GM21528 (cell line): Measurements from ENCODE around the gene RNF223.

Experiments
- ATAC-seq: cut with Tn5 transposase; IDR thresholded peaks from one replicate; pipeline ENCODE4 v1.9.1; 2021; ENCODE audit warnings: mild to moderate bottlenecking, moderate library complexity; ENCODE audit not compliant: unreplicated experiment, low FRiP score

Gene RNF223

DNA sequence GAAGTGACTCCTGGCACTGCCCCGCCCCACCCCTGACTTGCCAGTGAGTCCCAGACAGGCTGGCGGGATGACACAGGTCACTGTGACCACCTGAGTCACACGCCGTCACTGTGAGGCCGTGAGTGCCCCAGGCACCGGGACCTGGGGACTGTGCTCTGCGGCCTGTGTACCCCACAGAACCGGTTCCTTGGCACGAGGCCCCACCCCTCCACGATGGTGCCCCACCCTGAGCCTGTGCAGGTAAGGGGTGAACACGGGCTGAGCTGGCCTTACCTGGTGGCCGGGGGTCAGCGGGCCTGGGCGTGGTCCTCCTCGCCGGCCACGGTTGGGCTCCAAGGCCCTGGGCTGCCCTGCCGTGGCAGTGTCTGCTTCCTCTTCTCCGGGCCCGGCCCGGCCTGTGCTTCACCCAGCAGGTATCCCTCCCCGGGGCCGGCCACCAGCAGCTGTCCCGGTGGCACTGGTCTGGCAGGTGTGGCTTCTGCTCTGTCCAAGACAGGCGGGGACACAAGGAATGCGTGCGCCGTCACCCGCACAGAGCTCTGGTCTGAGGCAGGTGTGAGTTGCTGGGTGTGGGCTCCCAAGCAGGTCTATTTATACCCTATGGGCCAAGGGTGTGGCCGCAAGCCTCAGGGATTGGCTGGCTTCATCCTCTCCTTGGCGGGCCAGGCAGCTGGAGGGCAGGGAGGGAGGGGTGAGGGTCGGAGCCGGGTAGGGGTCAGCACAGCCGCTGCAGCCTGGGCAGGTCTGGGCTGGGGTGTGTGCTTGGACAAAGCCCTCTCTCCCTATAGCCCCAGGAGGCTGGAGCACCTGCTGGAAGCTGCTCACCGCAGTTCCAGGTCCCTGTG, at the start of gene RNF223:
Gene RNF223 (minus strand): TSS at position 564 of the 845 bp plus-strand sequence. CDS start 1,740 bp downstream, outside the sequence.
- ATAC-seq, result no peak

DNA sequence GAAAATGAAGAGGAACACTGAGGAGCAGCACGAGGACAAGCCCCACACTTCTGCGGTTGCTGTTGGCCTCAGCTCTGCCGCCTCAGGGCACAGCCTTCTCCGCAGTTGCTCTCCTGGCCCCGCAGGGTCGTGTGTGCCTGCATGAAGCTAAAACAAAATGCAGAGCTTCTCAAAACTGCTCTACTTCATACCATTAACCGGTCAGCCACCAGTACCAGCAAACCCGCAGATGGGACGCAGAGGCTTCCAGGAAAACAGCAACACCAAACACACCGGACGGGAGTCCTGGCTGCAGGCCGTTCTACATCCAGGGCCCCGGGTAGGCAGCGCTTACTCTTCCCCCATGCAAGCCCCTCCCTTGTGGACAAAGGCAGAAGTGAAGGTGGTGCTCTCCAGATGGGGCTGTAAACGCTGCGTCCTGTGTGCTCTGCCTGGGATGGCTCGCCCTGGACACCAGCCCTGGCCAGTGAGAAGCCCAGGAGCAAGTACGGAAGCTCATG, 48.9 kb upstream of the RNF223 start:
- no peak for ATAC-seq

DNA sequence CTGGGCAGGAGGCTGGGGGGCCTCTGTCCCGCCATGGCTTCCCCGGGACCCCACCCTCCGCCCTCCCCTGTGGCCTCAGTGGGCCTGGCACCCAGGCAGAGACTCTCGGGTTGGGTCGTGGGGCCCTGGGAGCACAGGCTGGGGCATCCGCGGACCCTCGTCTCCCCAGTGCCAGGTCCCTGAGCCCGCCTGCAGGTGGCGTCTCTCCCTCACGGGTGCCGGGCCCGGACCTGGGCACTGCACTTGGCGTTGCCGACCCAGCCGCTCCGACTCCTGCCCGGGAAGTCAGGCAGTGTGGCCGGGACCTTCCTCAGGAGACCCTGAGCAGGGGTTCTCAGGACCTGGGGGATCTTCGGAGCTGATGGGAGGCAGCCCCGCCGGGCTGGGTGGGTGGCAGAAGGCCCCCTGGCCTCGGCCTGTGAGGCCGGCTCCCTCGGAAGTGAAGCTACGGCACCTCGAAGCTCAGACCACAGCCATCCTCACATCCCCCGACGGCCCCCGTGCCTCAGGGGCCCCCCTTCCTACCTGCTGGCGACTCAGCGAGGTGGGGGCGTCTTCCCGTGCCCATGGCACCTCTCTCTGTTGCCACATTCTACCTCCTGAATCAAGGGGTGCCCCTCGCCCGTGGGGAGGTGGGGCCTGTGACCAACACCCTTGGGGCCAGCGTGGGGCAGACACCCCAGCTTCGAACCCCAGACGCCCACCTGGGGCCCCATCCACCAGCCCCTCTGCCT, 48.1 kb upstream of the RNF223 start:
- ATAC-seq, result no peak

DNA sequence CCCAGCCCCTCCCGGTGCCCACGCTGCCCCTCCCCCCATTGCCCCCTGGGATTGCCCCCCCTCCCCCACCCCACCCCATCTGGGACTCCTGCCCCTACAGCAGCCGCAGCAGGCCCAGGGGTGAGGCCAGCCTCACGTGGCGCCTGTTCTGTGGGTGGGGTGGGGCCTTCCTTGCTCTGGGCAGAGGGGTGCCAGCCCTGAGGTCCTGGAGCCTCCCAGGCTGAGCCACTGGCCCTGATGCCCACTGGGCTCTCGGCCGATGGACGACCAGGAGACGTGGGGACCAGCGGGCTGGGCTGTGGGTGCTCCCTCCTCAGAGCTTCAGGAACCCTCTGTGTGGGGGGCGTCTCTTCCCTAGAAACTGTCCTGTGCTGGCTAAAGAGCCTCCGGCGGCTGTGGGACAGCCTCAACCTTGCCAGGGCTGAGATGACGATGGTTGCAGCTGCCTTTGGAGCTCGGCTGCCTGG, 47.5 kb upstream of the RNF223 start:
- ATAC-seq, result no peak

DNA sequence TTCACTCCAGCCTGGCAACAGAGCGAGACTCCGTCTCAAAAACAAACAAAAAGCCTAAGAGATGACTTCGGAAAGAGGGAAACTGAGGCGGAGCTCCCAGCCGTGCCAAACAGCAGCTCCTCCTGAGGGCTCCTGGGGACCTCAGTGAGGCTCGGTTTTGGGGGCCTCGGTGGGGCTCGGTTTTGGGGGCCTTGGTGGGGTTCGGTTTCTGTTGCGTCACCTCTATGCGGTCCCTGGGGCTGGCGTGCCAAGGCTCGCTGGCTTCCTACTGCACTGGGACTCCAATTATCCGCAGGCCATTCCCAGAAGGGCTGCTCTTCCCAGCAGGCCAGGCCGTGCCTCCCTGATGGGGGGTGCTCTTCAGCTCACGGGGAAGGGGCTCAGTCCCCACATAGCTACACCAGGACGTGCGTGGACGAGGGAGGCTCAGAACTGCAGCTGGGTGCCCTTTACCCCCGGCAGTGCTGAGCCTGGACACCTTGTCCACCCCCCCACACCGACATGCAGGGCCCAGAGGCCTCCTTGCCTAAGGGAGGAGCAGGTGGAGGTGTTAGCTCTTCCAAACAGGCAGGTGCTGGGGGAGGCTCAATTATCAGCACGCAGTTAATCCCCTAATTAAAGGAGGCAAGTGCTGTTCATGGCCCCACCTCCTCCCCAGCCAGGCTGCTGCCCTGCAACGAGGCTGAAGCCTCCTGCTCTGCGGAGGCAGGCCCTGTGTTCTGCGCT, 46.9 kb upstream of the RNF223 start:
- ATAC-seq, result no peak

DNA sequence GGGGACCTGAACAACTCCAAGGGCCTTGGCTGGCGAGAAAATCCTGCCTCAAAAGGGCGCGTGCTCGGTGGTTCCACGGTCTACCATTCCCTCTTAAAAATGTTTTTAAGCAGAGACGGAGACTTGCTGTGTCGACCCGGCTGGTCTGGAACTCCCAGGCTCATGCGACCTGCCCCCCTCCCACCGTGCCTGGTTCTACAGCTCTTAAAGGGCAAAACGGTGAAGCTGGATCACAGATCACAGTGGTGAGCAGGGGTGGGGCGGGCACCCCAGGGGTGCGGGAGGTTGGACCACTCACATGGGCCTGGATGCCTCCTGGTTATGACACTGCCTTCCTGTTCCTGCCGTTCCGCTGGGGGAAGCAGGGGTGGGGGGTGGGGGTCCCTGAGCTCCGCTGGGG, 46.0 kb upstream of the RNF223 start:
- no peak for ATAC-seq

DNA sequence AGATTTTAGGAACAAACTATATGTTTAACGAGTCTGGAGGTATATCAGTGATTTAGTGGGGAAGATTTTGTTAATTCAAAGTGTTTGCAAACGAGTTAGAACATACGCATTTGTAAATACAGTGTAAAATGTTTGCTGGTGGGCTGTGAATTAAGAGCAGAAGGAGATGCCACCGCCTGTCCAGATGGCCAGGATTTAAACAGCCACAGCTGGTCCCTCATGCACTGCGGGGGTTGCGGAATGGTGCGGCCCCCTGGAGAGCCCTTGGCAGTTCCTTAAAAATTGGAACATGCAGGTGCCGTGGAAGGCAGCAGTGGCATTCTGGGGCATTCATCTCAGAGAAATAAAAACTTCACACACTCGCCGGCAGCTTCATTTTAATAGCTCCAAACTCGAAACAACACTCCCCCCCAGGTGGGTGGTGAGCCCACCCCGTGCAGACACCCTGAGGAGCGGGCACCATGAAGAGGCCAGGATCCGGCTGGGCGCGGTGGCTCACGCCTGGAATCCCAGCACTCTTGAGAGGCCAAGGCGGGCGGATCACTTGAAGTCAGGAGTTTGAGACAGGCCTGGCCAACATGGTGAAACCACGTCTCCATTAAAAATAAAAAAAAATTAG, 45.3 kb upstream of the RNF223 start:
- ATAC-seq, result no peak

DNA sequence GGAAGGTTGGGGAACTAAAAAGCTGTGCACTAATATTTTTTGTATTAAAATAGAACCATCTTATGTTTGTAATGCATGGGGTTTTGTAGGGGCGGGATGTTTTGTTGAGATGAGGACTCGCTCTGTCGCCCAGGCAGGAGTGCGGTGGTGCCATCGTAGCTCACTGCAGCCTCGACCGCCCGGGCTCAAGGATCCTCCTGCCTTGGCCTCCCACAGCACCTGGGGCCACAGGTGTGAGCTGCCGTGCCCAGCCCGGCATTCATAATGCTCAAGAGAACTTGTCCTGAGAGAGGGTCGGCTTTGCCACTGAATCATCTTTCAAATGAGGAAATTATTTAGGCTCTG, 44.7 kb upstream of the RNF223 start:
- no peak for ATAC-seq

DNA sequence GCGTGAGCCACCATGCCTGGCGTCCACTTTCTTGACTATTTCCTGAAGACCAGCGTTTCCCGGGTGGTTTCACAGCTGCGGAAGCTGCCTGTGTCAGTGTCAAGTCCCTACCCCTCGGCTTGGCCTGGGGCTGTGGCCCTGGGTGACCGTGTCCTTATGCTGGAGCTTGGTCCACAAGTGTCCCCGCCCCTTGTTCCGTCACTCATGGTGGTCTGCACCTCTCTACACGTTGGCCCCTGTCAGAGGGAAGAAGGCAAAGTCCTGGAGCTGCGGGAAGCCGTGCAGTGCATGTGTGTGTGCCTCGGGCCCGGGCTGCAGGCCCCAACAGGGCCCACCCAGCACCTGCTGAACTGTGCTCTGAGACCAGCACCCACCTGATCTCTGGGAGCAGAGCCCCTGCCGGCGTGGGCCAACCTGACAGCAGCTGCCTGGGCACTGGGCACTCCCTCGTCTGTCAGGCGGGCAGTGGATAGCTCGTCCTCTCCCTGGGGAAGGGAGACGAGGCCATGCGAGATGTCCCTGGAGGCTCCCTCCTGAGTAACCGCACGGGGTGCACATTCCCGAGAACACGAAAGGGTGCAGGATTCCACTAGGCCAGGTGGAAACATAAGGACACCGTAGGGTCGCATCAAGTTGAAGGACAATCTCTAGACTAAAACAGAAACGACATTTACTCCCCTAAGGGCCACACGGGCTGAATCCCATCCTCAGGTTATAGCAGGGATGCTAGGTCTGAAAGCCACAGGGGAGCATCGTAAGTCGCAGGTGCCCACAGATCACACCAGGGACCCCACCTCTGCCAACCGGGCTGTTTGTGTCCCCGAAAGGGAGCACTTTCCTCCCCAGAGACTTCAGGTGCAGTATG, 44.1 kb upstream of the RNF223 start:
- no peak for ATAC-seq

DNA sequence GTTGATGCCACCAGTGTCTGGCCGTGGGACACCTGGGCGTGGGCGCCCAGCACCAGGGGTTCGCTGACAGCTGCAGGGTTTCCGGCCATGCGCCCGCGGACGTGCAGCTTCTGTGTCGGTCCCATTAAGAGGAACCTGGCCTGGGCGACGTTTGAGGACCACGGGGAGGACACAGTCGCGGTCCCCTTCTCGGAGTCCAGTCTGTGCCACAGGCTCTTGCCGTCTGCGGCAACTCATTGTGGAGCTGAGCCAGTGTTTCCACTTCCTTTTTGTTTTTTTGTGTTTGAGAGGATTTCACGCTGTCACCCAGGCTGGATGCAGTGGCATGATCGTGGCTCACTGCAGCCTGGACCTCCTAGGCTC, 43.3 kb upstream of the RNF223 start:
- ATAC-seq, result no peak

DNA sequence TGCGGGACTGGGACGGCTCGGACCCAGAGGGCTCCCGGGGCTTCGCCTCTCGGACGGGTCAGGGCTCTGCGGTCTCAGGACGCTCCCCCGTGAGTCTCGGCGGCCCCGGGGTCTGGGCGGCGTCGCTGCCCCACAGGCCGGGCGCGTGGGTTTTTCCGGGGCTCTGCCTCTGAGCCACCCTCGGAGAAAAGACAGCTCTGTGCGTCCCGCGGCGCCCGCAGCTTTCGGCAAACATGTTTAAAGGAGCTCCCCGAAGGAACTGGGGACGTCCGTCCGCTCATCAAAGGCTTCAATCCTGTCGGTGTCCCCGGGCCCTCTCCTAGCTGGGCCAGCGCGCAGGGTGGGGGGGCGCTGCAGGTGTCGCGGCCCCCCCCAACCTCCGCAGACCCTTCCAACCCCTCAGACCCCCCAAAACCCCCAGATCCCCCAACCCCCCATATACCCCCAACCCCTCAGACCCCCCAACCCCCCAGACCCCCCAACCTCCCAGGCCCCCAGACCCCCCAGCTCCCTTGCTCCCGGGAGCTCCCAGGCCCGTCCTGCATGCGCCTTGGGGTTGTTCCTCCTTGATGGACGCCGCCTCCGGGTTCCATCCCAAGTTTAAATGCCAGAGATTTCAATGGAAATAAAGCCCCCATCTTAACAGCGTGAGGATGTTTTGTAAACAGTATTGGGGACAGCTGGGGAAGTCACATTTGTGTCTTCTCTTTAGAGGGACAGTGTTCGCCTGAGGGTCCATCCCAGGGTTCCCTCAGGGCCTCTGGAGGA, 42.8 kb upstream of the RNF223 start:
- no peak for ATAC-seq

DNA sequence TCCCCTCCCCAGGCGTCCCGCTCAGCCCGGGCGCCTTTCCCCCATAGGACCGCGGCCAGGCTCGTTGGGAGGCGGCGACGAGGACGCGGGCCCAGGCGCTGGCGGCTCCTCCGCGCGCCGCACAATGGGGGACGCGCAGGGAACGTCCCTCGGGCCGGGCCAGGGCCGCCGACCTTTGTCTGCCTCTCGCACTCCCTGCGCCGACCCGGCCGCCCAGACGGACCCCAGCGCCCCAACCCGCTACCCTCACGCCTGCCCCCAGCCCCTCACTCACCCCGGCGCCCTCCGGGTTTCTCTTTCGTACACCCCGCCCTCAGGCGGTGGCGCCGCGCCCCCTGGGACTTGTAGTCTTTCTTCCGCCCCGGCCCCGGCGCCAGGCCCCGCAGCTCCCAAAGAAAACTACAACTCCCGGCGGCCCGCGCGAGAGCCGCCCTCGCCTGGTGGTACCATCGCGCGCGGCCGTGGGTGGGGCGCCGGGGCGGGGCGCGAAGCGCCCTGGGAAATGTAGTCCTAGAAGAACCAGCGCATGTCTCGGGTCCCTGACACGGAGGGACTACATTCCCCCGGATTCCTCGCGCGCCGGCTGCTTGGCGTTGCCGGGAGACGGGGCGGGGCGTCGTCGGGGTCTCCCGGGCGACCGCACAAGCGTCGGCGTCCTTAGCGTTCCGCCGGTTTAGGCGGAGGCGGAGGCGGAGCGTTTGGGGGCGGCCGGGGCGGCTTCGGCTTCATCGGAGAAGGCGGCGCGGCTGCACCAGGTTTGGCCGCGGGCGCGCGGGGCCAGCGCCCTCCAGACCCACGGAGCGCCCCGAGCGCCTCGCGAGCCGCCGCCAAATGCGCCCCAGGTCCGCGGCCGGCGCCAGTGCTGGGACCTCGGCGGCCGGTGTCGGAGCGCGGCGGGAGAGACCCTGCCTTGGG, 41.9 kb upstream of the RNF223 start, which contains the start of gene C1orf159:
Gene C1orf159 (minus strand): TSS at position 304 of the 915 bp plus-strand sequence. CDS start 24,546 bp downstream, outside the sequence.
- peak; percentile 91 for ATAC-seq

DNA sequence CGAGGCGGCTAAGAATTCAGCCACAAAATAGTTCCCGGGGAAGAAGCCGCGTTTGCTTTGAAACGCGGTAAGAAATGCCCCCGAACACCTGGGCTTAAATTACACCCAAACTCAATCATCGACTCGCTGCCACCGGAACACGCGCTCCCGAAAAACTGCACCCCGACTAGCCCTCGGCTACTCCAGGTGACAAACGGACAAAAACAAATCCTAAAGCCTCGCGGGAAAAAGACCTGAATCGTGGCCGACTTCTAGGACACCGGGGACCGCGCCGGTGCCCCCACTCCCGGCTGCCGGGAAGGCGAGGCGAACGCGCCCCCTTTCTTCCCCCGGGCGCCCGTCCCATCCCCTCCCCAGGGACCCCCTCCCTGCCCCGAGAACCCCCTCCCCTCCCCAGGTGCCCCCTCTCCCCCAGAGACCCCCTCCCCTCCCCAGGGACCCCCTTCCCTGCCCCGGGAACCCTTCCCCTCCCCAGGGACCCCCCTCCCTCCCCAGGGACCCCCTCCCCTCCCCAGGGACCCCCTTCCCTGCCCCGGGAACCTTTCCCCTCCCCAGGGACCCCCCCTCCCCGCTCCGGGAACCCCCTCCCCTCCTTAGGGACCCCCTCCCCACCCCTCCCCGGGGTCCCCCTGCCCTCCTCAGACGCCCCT, 41.2 kb upstream of the RNF223 start:
- no peak for ATAC-seq

DNA sequence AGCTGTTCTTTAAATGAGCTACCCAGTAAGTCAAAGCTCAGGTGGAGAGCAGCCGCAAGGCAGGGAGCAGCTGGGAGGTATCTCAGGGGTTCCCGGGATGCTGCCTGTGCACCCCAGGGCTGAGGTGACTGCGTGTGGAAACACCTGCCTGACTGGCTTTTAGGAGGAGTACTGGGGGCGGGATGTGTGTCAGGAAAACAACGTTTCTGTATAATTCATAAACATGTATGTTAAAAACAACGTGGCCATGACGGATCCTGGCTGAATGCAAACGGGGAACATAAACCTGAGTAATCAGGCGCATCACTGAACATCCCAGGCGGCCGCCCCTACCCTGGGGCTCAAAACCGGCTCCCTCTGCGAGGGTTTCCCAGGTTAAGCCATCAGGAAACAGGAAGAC, 40.3 kb upstream of the RNF223 start:
- ATAC-seq, result no peak

DNA sequence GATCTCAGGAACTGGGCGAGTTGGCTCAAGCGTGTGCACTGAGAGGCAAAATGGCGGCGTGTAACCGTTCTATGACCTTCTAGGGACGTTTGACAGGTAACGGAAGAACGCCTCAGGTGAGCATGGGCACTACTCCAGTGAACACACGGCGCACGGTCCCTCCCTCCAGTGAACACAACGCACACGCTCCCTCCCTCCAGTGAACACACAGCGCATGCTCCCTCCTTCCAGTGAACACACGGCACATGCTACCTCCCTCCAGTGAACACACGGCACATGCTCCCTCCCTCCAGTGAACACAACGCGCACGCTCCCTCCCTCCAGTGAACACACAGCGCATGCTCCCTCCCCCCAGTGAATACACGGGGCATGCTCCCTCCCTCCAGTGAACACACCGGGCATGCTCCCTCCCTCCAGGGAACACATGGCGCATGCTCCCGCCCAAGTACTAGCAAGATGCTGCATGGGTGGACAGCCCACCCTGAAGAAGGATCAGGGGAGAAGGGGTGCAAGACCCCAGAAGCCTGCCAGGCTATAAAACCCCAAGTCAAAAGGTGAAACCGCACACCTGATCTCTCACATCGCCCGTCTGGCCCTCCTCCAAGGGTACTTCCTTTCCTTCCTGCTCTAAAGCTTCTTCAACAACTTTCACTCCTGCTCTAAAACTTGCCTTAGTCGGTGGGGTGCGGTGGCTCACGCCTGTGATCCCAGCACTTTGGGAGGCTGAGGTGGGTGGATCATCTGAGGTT, 38.3 kb upstream of the RNF223 start:
- no peak for ATAC-seq

DNA sequence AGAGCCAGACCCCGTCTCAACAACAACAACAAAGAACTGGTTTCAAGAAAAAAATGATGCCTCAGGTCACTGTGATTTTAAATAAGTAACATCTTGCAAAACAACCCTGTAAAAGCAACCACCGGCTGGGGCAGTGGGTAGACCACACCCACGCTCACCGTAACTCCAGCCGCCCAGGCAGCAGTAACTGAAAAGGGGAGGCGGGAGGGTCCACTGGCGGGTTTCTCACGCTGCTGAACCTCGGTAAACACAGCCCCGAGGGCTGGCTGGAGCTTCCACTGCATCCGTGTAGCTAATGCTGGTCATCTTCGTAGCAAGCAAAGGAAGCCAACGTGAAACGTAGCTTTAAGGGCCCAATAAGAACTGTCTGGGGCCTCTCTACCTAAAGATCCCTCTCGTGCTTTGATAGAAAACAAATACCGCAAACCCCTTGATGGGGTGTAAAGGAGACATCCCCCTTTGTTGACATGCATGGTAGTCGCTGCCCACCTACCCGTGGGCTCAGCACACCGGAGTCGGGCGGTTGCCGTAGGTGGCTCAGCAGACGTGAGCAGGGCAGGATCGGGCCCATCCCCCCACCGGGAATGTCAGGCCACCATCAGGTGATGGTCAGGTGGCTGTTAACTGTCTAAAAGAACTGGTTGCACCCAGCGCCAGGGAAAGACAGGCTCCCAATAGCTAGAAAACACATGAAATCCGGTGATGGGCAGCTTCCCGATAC, 37.6 kb upstream of the RNF223 start:
- ATAC-seq, result no peak
